M059J (cell line): ENCODE measurements around the gene DACT1. TPM values are rescaled to one million over a fixed set of nuclear protein-coding genes. Genes with fewer than 3 reads are reported as not detected.
A peak's percentile ranks its signal among the peaks of the same experiment; 100 is the strongest.
"Not testable (repeated sequence)": the region's sequence is repeated elsewhere in the genome, so short reads cannot be mapped to it uniquely, and the experiment has no call there.

Experiments
- DNase-seq: peaks from one replicate; pipeline ENCODE4 v3.0.0-alpha.2; 2012; ENCODE audit warnings: low read depth
- total RNA-seq: library from RNA; depleted of rRNA; stranded (reverse); fragments of >200 nt; shearing (Covaris generic); gene quantifications from 2 replicates; pipeline ENCODE4 v1.2.3, GENCODE V29; 2014; rRNA removed

Gene DACT1
- 6.3 and 10.0 TPM in 2 replicates for total RNA-seq

GRCh38 chr14:58637391-58638230 is at the start of gene DACT1:
Gene DACT1, plus strand, starts transcription at chr14:58637962. Its CDS starts 241 bp downstream, at chr14:58638203.
- DNase-seq, result peak; percentile 78

GRCh38 chr14:58588321-58588720 is 49.4 kb upstream of the DACT1 start:
- DNase-seq, result not testable (repeated sequence)

GRCh38 chr14:58593977-58594376 is 43.8 kb upstream of the DACT1 start:
- DNase-seq, result no peak

- no peak for DNase-seq
These were observed 40.7 kb upstream of the DACT1 start for GRCh38 chr14:58597041-58597440.

DNA sequence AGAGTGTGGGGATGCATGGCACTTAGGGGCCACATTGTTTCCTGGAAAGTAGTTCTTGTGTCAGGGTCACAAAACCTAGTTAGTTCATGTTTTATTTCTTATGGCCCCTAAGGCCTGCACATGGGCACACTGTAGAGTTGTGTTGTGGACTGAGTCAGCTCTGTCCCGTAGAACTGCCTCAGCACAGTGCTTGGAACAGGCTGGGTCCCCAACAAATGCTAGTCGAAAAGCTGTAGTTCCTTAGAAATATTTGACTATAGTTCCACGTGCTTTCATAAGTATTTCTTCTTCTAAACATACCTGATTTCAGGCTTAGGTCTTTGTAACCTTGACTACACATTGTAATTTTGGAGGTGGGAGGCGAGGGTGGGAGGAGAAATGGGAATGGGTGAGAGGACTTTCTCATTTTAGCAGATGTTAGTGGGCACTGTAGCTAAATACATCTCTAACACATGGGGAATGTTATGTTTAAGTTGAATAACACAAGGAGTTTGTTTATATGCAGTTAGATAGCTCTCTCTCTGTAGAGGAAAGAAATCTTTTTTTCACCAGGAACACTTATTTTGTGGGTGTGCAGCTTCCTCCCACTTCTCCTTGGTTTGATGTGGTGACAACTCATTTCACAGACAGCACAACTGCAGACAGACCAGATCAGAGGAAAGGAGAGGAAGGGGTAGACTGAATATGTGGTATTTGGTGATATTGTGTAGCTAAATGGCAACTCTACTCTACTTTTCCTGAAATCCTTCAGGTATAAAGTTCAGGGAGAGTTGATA is 39.5 kb upstream of the DACT1 start:
- no peak for DNase-seq

GRCh38 chr14:58598804-58599525 is 38.8 kb upstream of the DACT1 start:
- DNase-seq, result no peak

DNA sequence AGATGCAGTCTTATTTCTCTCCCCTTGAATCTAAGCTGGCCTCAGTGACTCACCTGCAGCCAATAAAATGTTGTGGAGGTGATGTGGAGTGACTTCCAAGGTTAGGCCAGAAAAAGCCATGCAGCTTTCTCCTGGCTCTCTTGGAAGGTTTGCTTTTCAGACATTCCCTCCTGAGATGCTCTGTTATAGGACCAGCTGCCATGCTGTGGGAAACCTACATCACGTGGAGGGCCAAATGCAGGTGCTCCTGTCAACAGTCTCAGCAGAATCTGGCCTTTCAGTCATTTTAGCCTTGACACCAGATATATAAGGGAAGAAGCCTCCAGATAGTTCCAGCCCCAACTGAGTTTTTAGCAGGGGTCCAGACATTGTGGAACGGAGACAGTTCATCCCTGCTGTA is 38.1 kb upstream of the DACT1 start:
- no peak for DNase-seq

GRCh38 chr14:58605465-58605864 is 32.3 kb upstream of the DACT1 start:
- no peak for DNase-seq

- peak; percentile 5 for DNase-seq
These were observed 30.4 kb upstream of the DACT1 start for GRCh38 chr14:58607131-58607951.

DNA sequence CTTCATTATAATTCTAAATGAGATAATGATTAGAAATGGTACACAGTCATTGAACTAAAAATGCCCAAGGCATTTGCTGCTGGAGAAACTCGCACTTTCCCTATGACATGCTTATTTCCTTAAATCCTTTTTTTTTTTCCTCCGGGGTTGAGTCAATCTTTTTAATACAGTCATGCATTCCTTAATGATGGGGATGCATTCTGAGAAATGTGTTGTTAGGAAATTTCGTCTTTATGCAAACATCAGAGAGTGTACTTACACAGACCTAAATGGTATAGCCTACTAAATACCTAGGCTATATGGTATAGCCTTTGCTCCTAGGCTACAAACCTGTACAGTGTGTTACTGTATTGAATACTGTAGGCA is 29.8 kb upstream of the DACT1 start:
- DNase-seq, result peak; percentile 63

GRCh38 chr14:58617619-58618018 is 20.1 kb upstream of the DACT1 start:
- DNase-seq, result no peak

DNA sequence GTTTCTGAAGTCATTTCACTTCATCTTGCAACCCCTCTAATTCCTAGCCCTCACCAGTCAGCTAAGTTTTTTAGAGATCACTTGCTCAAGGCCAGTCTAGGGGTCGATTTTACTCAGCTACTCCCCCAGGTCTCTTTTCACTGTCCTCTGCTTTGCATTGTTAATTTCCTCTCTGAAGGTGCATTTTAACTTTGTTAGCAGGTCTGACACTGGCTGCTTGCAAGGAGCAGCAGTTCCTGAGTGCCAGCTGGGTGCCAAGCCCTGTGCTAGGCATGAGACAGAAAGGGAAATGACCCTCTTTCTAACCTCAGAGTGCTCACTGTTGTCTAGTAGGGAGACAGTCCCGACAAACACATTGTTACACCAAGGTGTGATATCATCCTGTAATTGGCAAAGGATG is 17.8 kb upstream of the DACT1 start:
- no peak for DNase-seq

- no peak for DNase-seq
These were observed 12.3 kb upstream of the DACT1 start for GRCh38 chr14:58625438-58625837.

- DNase-seq, result peak; percentile 68
These were observed 11.3 kb upstream of the DACT1 start for GRCh38 chr14:58626431-58626831.

- no peak for DNase-seq
These were observed 9.4 kb upstream of the DACT1 start for GRCh38 chr14:58628406-58628805.

GRCh38 chr14:58629281-58629680 is 8.5 kb upstream of the DACT1 start:
- DNase-seq, result no peak

DNA sequence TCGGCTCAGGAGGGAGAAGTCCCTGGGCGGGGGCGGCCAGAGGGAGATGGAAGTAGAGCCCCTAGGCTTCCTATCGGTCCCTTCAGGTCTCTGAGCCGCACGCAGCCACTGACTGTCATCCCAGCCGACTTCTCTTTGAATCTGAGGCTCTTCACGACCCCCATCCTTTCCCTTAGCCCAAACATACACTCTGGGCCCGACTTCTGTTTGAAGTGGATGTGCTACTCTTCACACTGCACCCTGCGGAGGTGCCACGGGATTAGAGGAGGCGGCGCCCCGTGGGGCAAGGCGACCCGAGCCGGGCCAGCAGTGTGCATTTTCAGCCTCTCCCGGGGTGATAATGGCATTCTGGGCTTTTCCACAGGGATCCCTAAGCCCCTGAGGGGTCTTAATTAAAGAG is 6.0 kb upstream of the DACT1 start:
- no peak for DNase-seq

DNA sequence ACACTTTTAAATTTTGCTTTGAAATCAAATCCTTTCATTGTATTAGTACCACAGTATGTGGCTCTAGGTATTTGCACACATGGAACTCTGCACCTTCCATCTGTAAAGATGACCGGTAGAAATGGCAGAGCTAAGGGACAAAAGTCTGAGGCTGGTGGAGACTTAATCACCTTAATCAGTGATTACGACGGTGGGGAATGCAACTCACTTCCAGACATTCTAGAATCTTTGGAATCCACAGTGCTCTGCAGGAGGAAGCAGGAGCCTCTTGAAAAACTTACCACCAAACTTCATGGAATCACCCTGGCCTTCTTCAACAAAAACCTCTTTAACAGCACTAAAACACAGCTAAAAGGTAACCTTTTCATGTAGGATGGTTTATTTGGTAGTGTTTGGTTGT is 3.9 kb upstream of the DACT1 start:
- no peak for DNase-seq

DNA sequence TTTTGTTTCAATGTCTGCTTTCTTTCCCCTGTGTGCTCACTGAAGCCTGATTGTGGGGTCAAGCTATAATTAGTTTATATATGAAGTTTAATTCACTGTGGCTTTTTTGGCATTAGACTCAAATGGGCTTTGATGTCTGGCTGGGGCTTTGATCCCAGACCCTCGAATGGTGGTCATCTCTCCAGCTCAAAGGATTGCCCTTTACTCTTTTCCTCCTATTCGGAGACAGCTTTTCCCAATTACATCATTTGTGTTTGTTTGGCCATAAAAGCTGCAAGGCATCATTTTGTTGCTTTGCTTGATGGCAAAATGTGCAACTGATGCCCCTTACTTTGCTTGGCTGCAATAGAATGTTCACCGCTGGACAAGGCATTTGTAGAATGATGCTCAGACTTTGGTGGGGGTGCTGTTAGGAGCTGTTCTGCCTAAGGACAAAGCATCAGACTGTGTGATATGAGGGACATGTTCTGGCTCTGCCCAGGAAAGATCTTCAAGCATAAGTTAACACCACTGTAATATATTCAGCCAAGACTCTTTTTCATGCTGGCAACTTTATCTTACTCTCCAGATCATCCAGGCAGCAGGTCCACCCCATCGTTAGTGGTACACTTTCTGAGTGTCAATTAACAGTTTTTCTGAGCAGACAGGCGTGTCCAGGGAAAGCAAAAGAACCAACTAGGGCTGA is 3.2 kb upstream of the DACT1 start:
- DNase-seq, result no peak

DNA sequence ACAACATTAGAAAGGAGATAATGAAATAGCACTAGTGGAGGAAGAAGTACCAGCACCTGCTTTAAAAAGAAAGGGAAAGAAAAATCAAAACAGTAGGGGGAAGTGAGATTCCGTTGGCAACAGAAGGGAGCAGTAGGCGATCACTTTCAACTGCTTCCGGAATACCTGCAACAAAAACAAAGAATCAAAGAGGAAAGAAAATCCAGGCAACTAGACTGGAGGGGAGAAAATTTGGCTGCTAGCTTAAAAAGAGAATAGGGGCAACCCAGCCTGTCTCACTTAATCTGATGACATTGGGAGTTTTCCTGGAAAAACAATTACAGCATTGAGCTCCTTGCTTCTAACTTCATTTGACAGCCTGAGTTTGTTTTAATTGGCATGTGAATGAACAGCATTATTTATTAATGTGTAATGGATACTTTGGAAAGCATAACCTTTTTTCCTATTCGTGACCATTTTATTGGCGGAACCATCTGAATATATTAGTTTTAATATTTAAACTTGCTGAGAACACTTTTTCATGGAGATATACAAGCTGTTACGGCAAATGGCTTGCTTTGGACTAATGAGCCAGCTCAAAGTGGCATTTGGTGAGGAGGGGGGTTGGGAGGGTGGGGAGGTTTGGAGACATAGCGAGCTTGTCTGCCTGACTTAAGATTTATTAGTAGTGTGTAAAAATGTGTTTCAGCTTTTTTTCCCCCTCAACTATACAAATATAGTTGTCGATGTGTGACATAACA is 2.5 kb upstream of the DACT1 start:
- no peak for DNase-seq
